NCI-H460 (cell line): ENCODE measurements around the gene KBTBD12. TPM values are rescaled to one million over a fixed set of nuclear protein-coding genes. Genes with fewer than 3 reads are reported as not detected.
"Not testable (repeated sequence)": the region's sequence is repeated elsewhere in the genome, so short reads cannot be mapped to it uniquely, and the experiment has no call there.

Source experiments
- DNase-seq: peaks from one replicate; pipeline ENCODE4 v3.0.0-alpha.2; 2016; ENCODE audit warnings: low read depth; ENCODE audit errors: extremely low read depth
- total RNA-seq: library from RNA; depleted of rRNA; stranded (reverse); fragments of >200 nt; shearing (Covaris generic); gene quantifications from 2 replicates; pipeline ENCODE4 v1.2.3, GENCODE V29; 2014

Gene KBTBD12
- total RNA-seq, 1 experiment from 2014 or later: not detected

DNA sequence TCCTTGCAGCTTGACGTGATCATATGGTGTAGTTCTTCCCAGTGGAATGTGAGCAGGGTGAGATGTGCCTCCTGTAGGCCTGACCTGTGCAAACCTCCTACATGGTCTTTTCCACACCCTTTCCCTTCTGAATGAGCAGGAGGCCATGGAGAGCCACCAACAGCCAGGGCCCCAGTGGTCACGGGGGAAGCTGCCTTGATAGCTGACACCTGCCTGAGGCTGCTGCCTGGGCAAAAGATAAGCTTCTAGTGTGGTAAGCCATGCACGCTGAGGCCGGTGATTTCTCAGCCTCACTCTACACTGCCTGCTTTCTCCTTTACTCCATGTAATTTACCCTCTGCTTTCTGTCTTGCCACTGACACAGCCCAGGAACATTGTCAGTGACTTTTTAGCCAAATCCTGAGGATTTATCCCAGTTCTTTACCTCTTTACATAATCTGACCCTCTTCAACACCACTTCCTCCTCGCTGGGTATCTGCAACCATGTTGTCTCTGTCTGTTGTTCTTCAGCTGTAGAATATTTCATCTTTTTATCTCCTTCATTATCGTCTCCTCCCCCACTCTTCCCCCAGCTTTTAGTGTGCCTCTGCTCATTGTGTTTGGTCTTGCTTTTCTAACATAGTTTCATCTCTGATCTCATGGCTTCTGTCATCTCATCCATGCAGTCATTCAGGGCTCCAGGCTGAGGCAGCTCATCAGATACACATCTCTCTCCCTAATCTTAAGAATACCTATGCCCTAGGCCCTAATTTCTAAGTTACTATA is 11.2 kb upstream of the KBTBD12 start:
- no peak for DNase-seq

GRCh38 chr3:127905556-127905955 is 9.5 kb upstream of the KBTBD12 start:
- DNase-seq: no peak

- not testable (repeated sequence) for DNase-seq
Observed at GRCh38 chr3:127906653-127907052, 8.4 kb upstream of the KBTBD12 start.

GRCh38 chr3:127908202-127908601 is 6.8 kb upstream of the KBTBD12 start:
- no peak for DNase-seq

GRCh38 chr3:127908951-127909350 is 6.1 kb upstream of the KBTBD12 start:
- no peak for DNase-seq

GRCh38 chr3:127909646-127910045 is 5.4 kb upstream of the KBTBD12 start:
- no peak for DNase-seq

- no peak for DNase-seq
Observed at GRCh38 chr3:127911421-127911931, 3.6 kb upstream of the KBTBD12 start.

DNA sequence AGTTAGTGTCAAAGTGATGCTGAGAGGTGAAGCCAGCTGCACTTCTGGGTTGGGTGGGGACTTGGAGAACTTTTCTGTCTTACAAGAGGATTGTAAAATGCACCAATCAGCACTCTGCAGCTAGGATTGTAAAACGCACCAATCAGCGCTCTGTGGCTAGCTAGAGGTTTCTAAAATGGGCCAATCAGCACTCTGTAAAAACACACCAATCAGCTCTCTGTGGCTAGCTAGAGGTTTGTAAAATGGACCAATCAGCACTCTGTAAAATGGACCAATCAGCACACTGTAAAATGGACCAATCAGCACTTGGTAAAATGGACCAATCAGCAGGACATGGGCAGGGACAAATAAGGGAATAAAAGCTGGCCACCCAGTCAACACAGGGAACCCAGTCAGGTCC is 1.2 kb upstream of the KBTBD12 start:
- not testable (repeated sequence) for DNase-seq

DNA sequence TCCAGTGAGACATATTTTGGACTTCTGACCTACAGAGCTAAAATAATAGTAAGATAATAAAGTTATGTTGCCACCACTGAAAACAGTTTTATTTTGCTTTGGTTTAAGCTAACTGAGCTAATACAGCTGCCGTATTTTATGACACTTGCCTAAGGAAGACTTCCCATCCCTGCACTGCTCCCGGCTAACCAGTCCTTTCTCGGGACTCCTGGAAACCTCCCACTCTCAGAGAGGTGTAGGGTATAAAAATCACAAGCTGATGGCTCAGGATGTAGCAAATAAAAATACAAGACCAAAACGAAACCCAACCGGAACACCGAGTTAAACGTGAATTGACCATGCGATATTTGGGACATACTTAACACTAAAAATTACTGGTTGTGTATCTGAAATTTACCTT is 448 bp upstream of the KBTBD12 start:
- DNase-seq: no peak

GRCh38 chr3:127915937-127916493 is 983 bp downstream of the KBTBD12 start:
- DNase-seq: no peak

DNA sequence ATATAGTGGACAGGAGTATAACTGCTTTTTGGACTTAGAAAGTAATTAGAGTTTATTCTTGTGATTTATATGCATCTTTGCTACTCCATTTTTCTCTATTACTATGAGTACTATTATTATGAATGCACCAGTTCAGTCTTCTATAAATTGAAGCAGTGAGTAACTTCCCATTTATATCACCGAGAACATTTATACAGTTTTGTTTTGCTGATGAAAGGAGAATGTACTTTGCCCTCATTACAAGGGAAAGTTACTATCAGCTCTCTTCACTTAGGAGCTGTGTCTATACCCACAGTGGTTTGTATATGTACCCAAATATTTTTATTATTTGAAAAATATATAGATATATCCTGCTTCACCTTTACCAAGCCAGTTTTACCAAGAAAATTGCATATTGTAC is 5.7 kb downstream of the KBTBD12 start:
- DNase-seq: no peak

DNA sequence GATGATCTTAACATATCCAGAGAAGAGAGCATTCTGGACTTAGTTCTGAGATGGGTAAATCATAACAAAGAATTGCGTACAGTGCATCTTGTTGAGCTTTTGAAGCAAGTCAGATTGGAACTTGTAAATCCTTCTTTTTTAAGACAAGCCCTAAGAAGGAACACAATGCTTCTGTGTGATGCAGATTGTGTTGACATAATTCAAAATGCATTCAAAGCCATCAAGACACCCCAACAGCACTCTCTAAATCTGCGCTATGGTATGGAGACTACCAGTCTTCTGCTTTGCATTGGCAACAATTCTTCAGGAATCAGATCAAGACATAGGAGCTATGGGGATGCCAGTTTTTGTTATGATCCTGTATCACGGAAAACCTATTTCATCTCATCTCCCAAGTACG is 8.6 kb downstream of the KBTBD12 start:
- DNase-seq: no peak

DNA sequence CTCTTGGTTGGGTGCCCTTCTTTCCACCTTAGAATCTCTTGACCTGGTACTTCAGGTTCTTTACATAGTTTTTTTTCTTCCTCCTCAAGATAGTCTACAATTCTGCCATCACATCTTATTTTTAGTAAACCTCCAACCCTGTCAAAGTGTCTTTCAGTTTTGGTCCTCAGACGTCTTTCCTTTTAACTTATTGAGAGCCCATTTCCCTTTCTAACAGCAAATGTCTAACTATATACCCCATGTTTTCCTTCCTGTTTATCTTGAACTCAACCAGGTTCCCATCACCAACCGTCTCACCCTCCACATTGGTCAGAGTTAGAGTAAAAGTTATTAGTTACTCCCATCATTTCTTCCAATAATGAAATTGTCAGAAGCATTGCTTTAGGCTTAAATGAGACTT is 10.4 kb downstream of the KBTBD12 start:
- no peak for DNase-seq

GRCh38 chr3:127927829-127928604 is 13.0 kb downstream of the KBTBD12 start:
- DNase-seq: no peak

GRCh38 chr3:127929818-127930413 is 14.9 kb downstream of the KBTBD12 start:
- no peak for DNase-seq

- DNase-seq: no peak
Observed at GRCh38 chr3:127933396-127933795, 18.4 kb downstream of the KBTBD12 start.

GRCh38 chr3:127938800-127939199 is 23.8 kb downstream of the KBTBD12 start:
- no peak for DNase-seq

DNA sequence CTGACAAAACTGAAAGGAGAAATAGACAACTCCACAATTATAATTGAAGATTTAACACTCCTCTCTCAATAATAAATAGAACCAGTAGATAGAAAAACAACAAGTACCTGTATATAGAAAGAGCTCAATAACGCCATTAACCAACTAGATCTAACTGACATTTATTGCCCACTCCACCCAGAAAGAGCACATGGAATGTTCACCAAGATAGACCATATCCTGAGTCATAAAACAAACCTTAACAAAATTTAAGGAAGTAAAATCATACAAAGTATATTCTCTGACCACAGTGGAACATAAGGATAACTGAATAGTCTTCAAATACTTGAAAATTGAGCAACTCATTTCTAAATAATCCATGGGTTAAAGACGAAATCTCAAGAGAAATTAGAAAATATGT is 25.1 kb downstream of the KBTBD12 start:
- DNase-seq: no peak

DNA sequence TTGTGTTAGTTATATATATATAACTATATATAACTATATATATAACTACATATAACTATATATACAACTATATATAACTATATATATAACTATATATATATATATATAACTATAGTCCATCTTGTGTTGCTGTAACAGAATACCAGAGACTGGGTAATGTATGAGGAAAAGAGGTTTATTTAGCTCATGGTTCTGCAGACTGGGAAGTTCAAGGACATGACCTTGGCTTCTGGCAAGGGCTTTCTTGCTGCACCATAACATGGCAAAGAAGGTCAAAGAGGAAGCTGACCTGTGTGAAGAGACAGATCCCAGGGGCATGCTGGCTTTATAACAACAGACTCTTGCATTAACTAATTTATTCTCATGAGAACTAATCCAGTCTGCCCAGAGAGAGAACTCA is 27.6 kb downstream of the KBTBD12 start:
- no peak for DNase-seq

DNA sequence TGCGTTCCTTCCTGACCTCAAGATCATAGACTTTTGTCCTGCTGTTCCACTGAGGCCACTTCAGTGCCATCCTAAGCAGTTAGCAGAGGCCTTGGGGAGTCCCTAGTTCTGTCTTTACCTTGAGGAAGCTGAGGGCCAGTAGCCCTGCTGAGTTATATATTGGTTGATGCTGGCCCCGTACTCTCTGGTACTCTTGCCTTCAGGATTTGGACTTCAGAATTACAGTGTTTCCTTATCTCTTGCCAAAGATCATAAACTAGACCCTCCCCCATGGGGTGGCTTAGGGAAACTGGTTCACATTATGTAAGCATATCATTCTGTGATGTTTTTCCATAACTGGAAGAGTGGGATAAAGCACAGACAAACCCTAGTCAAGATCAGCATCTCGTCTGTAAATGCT is 33.2 kb downstream of the KBTBD12 start:
- DNase-seq: no peak

- no peak for DNase-seq
Observed at GRCh38 chr3:127949446-127950055, 34.5 kb downstream of the KBTBD12 start.
